Activated CD4-positive, CD25-positive, alpha-beta regulatory T cell treated with anti-CD3 and anti-CD28 coated beads, Interleukin-2, amount 50 U/mL, for 72 hours (primary cell): ENCODE measurements around the gene ST14.

Source experiments
- DNase-seq: peaks from one replicate; pipeline ENCODE4 v3.0.0; 2021

Gene ST14

DNA sequence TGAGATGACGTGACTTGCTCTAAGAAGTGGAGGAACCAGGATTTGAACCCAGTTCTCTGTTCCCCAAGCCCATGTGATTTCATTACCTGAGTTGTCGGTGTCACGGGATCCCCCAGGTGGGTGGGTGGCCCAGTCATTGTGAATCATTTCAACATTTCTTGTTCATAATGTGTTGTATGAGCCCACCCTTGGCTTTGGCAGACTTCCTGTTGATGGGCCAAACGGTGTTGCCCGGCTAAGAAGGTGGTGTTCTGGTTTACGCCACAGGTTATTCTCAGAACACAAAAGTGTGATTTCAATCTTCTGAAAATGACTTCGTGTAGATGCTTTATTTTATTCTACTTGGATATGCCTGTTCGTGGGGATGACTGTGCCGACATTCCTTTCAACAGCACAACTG is 21.6 kb upstream of the ST14 start:
- DNase-seq = no peak

DNA sequence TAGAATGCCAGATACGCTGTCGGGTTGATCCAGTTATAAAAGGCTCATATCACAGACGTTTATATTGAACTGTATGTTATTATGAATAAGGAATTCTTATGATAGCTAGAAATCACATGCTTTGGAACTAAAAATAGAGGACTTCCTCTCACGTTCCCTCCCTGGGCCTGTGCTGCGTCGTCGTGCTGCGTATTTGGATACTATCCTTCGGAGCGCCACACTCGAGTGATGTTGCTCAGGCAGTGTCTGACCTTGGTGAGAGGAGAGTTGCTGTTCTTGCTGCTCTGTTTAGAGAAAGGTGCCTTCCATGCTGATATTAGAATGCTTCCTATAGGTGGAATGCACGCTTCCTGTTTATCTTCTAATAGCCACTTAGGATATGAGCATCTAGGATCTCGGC is 20.2 kb upstream of the ST14 start:
- DNase-seq = no peak

DNA sequence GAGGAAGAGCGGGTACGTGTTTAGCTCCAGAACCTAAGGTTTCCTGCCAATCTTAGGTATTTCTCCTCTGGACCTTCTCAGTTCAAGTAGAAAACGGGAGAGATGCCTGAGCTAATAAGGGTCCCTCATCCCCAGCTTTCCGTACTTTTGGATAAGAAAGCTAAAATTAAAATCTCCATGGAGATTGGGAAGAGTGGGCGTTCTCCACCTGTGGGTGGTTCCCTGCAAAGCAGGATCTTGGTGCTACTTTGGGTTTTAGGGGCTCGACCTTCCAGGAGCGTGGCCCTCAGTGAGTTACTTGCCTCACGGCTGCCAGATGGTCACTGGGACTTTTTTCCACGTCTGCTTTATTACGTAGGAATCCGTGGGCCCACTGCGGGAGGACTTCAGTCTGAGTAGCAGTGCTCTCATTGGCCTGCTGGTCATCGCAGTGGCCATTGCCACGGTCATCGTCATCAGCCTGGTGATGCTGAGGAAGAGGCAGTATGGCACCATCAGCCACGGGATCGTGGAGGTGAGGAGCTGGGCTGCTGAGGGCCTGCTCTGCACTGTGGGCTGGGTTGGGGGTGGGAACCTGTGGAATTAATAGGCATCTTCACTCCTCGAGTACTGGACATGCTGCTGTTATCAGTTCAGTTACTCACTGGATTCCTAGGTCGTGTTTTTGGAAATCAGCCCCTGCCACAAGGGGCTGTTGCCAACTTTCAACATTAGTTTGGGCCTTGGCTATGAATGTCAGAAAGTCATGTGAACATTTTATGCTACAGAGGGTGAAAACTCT is 17.8 kb upstream of the ST14 start:
- no peak for DNase-seq

DNA sequence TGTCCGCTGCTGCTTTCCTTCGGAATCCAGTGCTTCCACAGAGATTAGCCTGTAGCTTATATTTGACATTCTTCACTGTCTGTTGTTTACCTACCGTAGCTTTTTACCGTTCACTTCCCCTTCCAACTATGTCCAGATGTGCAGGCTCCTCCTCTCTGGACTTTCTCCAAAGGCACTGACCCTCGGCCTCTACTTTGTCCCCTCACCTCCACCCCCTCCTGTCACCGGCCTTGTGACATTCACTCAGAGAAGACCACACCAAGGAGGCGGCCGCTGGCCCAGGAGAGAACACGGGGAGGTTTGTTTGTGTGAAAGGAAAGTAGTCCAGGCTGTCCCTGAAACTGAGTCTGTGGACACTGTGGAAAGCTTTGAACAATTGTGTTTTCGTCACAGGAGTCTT is 15.4 kb upstream of the ST14 start:
- no peak for DNase-seq

DNA sequence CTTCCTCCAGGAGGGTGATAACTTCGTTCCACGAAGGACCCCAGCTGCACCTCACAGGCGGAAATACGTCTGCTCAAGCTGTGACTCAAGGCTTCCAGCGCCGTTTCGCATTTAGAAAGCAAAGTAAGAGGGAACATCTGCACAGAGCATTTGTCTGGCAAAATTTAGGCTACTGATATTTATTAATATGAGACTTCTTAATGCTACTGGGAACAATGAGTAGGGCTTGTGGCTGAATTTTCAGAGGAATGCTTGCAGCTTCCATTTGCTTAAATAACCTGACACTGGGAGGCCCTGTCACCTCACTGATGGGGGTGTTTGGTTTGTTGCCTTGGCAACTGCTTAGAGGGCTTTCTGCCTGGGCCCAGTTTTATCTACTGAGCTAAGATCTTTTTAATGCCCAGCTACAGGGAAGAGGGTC is 14.7 kb upstream of the ST14 start:
- DNase-seq = no peak

DNA sequence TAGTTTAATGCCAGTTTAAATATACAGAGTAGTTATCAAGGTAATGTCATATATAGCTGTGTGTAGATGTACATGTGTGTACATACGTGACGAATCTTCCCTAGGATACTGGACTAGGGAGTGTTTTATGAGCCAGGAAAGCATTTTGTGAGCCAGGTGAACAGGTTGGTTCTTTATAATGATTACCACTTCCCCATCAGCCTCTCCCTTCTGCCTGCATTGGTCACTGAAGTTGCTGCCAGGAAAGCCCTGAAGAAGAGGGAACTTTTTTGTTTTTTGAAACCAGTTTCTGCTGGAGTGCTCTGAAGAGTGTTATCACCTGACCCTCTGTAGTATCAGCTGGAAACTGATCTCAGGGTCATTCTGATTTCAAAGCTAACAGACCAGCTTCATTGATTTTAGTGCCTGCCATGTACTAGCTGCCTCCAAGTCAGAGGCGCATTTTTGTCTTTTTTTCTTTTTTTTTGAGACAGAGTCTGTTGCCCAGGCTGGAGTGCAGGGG is 14.2 kb upstream of the ST14 start:
- DNase-seq = no peak

DNA sequence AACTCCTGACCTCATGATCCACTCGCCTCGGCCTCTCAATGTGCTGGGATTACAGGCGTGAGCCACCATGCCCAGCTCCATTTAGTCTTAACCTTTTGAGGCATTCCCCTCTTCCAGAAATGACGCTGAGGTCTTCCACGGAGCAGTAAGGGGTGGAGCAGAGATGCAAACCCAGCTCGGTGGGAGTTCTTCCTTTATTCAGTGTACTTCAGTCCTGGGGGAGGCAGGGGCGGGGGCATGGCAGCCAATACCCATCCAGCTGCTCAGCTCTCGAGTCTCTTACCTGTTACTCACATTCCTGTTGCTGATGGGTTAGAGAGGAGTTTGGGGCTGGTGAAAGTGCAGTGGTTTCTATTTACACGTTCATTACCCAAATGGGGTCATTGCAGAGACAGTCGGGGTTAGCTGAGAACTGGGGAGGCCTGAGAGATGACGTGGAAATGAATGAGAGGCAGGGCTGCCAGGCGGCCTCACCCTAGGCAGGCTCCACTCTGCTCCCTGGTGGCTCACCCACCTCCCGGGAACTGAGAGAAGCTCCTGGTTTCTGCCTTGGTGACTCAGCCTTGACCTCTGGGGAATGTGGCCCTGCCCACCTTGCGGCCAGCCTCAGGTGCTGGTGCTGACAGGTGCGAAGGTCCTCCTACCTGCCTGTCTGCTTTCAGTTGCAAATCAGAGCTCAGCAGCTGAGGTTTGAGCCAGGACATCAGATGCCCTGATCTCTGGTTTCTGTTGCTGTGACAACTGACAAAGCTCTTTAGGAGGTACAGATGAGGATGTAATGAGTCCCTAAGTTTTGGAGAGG is 13.4 kb upstream of the ST14 start:
- no peak for DNase-seq

DNA sequence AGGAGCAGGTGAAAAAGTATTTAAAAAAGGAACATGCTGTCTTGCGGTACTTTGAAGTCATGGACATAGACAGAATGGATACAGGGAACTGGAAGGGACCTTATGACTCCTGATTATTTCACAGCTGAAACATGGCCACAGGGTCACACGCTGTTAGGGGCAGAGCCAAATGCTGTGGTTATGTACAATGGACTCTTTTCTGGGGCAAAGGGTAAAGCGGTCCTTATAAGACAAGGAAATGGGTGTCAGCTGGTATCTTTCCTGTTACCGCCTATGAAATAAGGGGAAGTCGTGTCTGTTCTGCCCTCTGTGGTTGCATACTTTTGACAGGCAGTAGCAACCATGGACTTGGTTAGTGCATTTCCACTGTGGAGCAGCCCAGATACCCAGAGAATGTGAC is 12.8 kb upstream of the ST14 start:
- no peak for DNase-seq

DNA sequence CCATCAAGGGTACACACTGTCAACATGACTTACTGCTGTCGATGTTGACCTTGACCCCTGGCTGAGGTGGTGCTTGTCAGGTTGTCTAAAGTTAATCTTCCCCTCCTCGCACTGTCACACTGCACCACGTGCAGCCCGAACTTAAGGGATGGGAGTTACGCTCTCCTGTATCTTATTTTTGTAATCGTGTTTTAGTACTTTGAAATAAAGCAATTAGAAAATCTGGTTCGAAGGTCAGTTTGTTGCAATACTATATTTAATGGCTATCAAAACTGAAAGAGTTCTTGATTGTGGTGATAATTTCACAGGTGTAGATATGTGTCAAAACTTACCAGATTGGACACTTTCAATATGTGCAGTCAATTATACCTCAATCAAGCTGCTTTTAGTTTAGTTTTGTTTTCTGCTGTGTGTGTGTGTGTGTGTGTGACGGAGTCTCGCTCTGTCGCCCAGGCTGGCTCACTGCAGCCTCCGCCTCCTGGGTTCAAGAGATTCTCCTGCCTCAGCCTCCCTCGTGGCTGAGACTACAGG is 10.7 kb upstream of the ST14 start:
- no peak for DNase-seq

DNA sequence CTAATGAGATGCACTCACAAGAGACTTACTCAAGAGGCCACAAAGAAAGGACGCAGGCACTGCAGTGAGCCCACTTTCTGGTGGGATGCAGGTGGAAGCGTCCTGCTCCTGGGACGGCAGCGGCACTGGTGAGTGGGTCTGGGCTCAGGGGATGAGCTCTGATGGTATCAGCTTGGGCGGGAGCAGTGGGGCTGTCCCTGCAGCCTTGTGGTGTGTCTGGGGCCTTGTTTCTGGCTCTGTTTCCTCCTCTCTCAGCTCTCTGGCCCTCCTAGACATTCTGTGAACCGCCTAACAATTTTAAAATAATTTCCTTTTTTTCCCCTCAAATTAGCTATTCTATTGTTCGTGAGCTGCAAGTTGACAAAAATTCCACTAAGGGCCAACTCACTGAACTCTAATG is 8.8 kb upstream of the ST14 start:
- no peak for DNase-seq

DNA sequence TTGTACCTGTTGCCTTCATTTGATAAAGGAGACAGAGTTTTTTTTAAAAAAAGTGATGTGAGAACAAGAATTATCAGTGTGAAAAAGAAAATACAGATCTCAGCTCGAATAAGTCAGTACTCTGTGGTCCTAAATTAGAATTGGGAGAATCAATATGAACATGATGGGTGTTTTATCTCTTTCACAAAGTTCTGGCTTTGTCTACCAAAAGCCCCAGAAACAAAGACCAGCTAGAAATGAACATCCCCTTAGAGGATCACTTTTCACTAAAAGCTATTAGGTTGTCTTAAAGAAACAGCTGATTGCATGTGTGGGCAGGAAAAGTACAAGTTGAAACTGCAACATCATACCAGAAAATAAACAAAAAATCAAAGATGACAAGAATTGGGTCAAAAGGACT is 8.4 kb upstream of the ST14 start:
- DNase-seq = no peak

DNA sequence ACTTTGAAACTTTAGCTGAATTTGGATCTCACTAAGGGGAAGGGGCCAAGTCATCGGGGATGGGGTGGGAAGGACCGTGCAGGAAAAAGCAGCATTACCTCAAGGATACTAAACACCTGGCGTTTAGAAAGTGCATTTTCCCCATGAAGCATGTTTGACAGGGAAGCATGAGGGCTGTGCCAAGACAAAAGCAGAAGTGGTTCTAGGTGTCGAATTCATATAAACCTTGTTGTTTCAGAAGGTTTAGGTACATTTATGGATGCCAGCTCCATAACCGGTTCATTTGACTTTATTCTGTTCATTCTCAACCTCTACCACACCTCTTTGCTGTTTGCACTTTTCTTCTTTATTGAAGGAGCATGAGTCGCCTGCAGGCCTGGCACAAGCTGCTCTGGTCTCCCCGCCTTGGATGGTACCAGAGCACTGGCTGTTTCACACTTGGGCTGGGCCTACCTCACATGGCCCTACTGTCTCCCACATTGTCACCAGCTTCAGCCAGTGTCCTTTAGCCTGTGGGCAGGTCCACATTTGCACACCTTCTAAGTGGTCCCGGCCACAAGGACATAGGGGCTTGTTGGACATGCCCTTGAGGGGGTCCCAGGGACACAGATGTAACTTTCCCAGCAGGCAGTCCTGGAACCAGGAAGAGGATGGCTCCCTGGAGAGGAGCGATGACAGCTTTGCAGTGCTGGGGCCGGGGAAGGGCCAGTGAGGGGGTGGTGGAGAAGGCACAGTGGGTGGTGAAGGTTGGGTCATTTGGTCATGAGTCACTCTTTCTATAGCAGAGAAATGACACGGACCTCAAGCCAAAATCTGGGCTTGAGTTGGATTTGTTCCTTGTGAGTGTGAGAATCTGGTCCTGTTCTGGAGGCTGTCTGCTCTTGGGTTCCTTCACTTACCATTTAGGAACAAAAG is 3.2 kb upstream of the ST14 start:
- no peak for DNase-seq

DNA sequence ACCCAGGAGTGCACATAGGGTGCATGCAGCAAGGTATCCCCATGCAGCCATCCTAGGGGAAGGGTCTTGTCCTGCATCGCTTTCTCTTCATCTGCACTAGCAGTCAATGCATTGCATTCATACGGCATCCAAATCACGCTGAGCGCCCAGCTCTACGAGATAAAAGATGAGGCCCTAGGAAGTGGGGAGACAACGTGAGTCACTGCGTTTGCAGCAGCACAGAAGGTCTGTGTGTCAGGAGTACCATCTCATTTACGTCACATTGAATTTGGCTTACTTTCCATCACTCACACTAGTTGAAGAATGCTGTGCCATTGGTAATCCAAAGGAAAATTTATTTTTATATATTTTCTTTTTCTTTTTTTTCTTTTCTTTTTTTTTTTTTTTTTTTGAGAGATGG is 2.5 kb upstream of the ST14 start:
- DNase-seq = no peak

DNA sequence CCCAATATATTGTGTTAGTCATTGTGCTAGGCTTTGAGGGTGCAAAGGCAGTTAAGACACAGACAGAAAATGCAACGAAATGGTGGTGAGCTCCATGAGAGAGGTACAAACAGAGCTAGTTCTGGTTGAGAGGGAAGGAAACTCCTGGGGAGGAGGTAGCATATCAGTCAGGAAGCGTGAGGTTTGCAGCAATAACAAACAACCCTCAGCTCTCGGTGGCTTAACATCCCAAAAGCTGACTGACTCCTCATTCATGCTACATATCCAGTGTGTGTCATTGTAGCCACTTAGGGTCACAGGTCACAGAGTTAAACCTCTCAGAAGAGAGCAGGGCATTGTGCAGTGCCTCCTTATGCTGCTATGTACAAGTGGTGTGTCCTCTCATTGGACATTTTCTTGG is 1.7 kb upstream of the ST14 start:
- no peak for DNase-seq

DNA sequence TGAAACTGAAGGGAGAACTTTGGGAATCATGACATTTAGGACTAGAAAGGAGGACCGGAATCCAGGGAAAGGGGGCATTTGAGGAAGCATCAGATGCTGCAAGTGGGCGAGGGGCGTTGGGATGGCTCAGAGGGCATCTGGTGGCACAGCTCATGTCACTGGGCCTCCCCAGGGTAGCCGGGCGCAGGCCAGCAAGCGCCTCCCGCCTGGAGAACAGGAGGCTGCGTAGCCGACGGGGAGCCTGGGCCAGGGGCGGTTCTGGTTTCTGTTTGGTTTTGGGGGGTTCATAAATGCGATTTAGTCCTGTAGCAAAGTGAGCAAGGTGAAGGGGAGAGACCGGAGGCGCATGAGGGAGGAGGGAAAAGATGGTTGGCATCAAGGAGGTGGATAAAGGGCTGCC is 443 bp upstream of the ST14 start:
- no peak for DNase-seq

DNA sequence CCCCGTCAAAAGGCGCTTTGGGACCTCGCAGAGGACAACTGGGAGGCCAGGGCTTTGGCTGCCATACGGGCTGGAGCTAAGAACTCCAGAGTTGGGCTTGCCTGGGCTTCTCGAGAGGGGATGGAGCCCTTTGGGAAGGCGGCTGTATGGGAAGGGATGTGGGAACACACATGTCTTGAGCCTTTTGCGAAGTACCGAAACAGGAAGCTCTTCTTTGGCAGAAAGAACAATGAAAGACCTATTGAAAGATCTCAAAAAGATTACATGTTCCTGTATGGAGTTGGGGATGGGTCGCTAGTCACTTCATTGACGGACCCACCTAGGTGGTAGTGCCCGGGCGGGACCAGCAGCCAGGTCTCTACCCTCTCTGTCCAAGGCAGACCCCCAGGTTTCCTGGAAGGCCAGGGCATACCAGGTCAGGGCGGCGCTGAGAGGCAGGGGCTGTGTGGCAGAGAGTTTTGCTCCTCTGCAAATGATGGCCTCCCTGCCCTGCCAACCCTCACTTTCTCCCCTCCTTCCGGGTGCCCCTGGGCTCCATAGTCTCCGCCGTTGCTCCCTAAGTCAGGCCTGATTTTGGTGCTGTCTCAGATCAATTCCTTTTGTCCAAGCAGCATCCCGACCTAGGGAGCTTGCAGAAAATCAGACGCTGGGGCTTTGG is 1.0 kb downstream of the ST14 start:
- DNase-seq = no peak

DNA sequence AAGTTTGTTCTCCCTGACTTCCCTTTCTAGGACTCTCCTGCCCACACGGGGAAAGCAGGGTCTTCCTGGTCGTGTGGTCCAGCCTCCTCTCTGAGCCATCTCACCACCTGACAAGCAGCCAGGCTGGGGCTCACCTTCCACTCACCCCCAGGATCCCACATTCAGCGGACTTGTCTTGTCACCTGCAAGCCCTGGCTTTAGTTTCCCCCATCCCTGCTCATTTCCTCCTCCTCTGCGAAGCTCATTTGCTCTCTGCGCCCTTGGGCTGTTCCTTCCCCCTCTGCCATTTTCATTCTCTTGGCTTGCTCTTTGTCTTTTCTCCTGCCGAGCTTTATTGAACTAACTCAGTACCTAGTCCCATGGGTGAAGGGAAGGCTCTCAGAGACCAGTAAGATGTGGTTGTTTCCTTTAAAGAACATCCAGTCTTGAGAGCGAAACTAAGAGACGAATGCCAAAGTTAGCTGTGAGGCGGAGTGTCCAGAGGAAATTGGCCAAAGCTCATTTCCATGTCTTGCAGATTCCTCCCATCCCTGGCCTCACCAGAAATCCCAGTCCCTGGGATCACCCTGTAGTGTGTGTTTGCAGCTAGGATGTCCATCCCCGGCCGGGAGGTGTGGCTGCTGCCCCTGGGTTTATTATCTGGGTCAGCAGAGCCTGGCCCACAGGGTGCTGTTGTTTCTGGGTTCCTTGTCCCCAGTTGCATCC is 2.0 kb downstream of the ST14 start:
- no peak for DNase-seq

DNA sequence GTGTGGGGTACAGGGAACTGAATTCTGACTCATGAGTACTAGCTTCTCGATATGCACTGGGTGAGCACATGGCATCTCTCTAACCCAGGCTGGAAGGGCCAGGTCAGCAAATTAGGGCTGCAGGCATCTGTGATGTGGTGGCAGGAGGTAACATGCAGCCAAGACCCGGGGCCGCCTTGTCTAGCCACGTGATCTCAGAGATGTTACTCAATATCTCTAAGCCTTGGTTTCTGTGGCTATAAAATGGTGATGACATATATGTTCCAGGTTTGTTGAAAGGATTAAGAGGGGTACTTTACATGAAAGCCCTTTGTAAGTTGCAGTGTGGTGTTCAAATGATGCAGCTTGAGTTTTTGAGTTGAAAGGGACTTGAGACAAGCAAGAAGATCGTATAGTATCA is 3.2 kb downstream of the ST14 start:
- no peak for DNase-seq

DNA sequence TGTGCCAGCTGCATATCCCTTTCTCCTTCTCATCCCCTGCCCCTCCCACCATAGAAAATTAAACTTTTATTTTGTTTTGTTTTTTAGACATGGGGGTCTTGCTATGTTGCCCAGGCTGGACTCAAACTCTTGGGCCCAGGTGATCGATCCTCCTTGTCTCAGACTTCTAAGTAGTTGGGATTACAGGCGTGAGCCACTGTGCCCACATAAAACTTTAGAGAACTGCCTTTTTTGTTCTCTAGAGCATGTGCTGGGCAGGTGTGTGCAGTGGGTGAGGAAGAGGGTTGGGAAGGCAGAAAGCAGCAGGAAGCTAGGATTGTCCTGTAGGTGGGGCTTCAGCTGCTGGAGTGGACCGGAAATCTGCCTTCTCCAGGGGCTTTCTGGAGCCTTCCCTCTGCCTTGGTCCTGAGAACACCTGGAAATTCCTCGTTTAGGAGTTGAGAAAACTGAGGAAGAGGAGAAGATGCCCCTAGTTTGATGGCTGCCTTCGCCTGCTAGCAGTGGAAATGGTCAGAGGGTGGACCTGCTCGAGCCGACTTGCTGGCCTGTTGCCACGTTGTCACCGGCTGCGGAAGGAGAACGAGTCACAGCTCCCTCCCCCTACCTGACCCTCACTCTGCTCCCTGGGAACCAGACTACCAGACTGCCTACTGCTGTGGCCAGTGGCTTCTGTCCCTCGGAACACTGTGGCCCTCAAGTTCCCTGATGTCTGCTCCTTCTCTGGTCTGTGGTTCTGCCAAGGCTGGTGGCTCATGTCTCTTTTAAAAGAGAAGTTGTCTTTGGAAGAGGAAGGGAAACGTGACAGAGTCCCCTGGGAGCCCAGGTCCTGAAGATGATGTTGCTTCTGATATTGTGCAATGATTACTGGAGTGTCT is 4.0 kb downstream of the ST14 start:
- no peak for DNase-seq

DNA sequence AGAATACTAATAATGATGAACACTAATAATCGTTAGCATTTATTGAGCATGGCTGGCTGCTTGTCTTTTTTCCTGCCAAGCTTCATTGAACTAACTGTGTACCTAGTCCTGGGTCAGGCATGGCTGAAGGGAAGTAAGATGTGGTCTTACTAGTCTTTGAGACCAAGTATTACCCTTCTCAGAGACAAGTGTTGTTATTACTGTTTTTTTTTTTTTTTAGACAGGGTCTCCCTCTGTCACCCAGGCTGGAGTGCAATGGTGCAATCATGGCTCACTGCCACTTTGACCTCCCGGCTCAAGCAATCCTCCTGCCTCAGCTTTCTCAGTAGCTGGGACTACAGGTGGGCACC is 4.6 kb downstream of the ST14 start:
- no peak for DNase-seq
